Smooth muscle cell (in vitro differentiated cells): ENCODE measurements around the gene DDX50. TPM values are rescaled to one million over a fixed set of nuclear protein-coding genes. Genes with fewer than 3 reads are reported as not detected.
"Not testable (repeated sequence)": the region's sequence is repeated elsewhere in the genome, so short reads cannot be mapped to it uniquely, and the experiment has no call there.

Experiments used
- DNase-seq: peaks from one replicate; lab custom pipeline; 2025; ENCODE audit not compliant: unreplicated experiment; lab: John Stamatoyannopoulos, UW
- H2AFZ ChIP-seq: fragments of 200-600 bp; sonication (generic); 2 replicates; pipeline ENCODE4 v1.6.0; 2016; ENCODE audit warnings: antibody characterized with exemption, low read depth, mild to moderate bottlenecking
- H3F3A ChIP-seq: fragments of 200-600 bp; sonication (generic); 2 replicates; pipeline ENCODE4 v1.6.0; 2017; ENCODE audit warnings: antibody characterized with exemption, low read depth
- H3K27ac ChIP-seq: fragments of 200-600 bp; sonication (generic); 2 replicates; pipeline ENCODE4 v1.5.1; 2016; ENCODE audit warnings: low read depth, mild to moderate bottlenecking
- H3K27me3 ChIP-seq: fragments of 200-600 bp; sonication (generic); 2 replicates; pipeline ENCODE4 v1.6.1; 2016; ENCODE audit warnings: low read depth, mild to moderate bottlenecking
- H3K36me3 ChIP-seq: fragments of 200-600 bp; sonication (generic); 2 replicates; pipeline ENCODE4 v1.5.1; 2016; ENCODE audit warnings: low read depth
- H3K4me1 ChIP-seq: fragments of 200-600 bp; sonication (generic); 2 replicates; pipeline ENCODE4 v1.5.1; 2016; ENCODE audit warnings: low read depth
- H3K4me2 ChIP-seq: fragments of 200-600 bp; sonication (generic); 2 replicates; pipeline ENCODE4 v1.6.0; 2016; ENCODE audit warnings: mild to moderate bottlenecking
- H3K4me3 ChIP-seq: fragments of 200-600 bp; sonication (generic); 2 replicates; pipeline ENCODE4 v1.5.1; 2016; ENCODE audit warnings: mild to moderate bottlenecking
- H3K79me2 ChIP-seq: fragments of 200-600 bp; sonication (generic); 2 replicates; pipeline ENCODE4 v1.6.0; 2016; ENCODE audit warnings: low read depth, mild to moderate bottlenecking
- H3K9ac ChIP-seq: fragments of 200-600 bp; sonication (generic); 2 replicates; pipeline ENCODE4 v1.6.0; 2016; ENCODE audit warnings: low read depth
- H3K9me3 ChIP-seq: fragments of 200-600 bp; sonication (generic); replicated peaks from 2 replicates; pipeline ENCODE4 v1.5.1; 2016; ENCODE audit warnings: low read depth
- H4K20me1 ChIP-seq: fragments of 200-600 bp; sonication (generic); 2 replicates; pipeline ENCODE4 v1.6.0; 2016; ENCODE audit warnings: low read depth
- CTCF ChIP-seq: fragments of 200-600 bp; sonication (generic); IDR thresholded peaks from 2 replicates; pipeline ENCODE4 v1.5.1; 2017; ENCODE audit warnings: borderline replicate concordance, mild to moderate bottlenecking, antibody characterized with exemption; ENCODE audit not compliant: insufficient read depth, poor library complexity, severe bottlenecking
- WGBS: methylation state at CpG from one replicate; pipeline ENCODE4 v1.1.7; 2016; ENCODE audit warnings: low lambda C conversion rate; 5-methylcytosine and 5-hydroxymethylcytosine counted together
- polyA plus RNA-seq: library from polyadenylated mRNA; unstranded; fragments of >200 nt; fragmentation: Nextera tagmentation; extraction: Ambion mirVana; gene quantifications from 2 replicates; pipeline ENCODE4 v1.2.1, GENCODE V29; 2016
- total RNA-seq: library from RNA; depleted of rRNA; stranded (reverse); fragments of >200 nt; gene quantifications from 2 replicates; pipeline ENCODE4 v1.2.3, GENCODE V29; 2014

The DDX50 gene
- total and polyA plus RNA-seq, 2 experiments from 2014 or later, result 35.9 to 42.9 TPM

GRCh38 chr10:68934994-68935393 lies 33.9 kb downstream of the DDX50 start:
- no peaks in the 10 kb centered on the region for H3K4me1 ChIP-seq
- H3F3A ChIP-seq, result no peaks in the 10 kb centered on the region
- peaks cover 18% of the 10 kb centered on the region for H3K36me3 ChIP-seq
- no peak for DNase-seq
- H3K9ac ChIP-seq, result no peak overlapping the region
- TF ChIP-seq CTCF, result no peak
- no peak overlapping the region for H2AFZ ChIP-seq
- peaks cover 5% of the 10 kb centered on the region for H3K79me2 ChIP-seq
- no peak overlapping the region for H3K4me2 ChIP-seq
- H4K20me1 ChIP-seq, result peaks cover 20% of the 10 kb centered on the region
- H3K9me3 ChIP-seq, result no peaks in the 10 kb centered on the region
- no peaks in the 10 kb centered on the region for H3K27me3 ChIP-seq
- H3K27ac ChIP-seq, result no peak overlapping the region
- H3K4me3 ChIP-seq, result no peak overlapping the region

DNA sequence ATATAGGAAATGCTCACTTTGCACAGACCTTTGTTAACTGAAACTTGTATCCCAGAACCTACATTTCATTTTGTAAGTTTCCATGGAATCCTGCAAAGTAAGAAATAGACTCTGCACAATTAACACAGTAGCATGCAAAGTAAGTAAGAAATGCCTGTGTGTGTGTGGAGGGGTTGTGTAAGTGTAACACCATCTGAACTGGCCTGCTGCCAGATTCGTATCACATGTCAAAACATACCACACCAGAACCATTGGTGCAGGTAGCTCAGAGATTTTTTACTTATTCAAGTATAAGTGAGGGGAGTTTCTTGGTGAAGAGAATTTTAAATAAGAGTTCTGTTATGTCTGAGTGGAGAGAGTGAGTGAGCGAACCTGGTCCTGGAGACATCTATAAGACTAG lies 37.0 kb downstream of the DDX50 start:
- H3K36me3 ChIP-seq, result peaks cover 17% of the 10 kb centered on the region
- WGBS, result 95% methylated on average over 2 of the region's 2 CpGs
- no peak overlapping the region for H3K27ac ChIP-seq
- DNase-seq, result no peak
- no peak for TF ChIP-seq CTCF
- H3K4me2 ChIP-seq, result no peak overlapping the region
- H3K4me3 ChIP-seq, result no peak overlapping the region
- no peaks in the 10 kb centered on the region for H3K9me3 ChIP-seq
- H3K4me1 ChIP-seq, result no peaks in the 10 kb centered on the region
- H3F3A ChIP-seq, result no peaks in the 10 kb centered on the region
- H3K9ac ChIP-seq, result no peak overlapping the region
- H2AFZ ChIP-seq, result no peak overlapping the region
- H3K27me3 ChIP-seq, result no peaks in the 10 kb centered on the region
- H4K20me1 ChIP-seq, result peaks cover 18% of the 10 kb centered on the region
- peaks cover 8% of the 10 kb centered on the region for H3K79me2 ChIP-seq

DNA sequence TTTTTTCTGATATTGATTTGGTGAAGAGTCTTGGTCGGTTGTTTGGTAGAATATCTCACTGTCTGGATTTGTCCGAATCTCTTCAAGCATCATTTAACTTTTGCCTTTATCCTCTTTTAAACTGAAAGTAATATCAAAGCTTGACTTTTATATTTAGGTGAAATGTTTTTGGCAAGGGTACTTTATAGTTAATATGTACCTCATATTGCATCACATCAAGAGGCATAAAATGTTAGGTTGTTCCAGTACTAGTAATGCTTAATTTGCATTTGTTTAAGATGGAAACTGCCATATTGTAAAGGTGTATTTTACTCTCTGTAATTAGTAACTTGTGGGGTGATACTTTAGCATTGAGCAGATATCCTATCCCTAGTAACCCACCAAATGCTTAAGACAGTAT lies 37.8 kb downstream of the DDX50 start:
- no peak for TF ChIP-seq CTCF
- H3K4me2 ChIP-seq, result no peak overlapping the region
- peaks cover 18% of the 10 kb centered on the region for H4K20me1 ChIP-seq
- H2AFZ ChIP-seq, result no peak overlapping the region
- no peak overlapping the region for H3K4me3 ChIP-seq
- no peaks in the 10 kb centered on the region for H3F3A ChIP-seq
- H3K27me3 ChIP-seq, result no peaks in the 10 kb centered on the region
- H3K36me3 ChIP-seq, result peaks cover 22% of the 10 kb centered on the region
- peaks cover 8% of the 10 kb centered on the region for H3K79me2 ChIP-seq
- no peak overlapping the region for H3K9ac ChIP-seq
- no peak overlapping the region for H3K27ac ChIP-seq
- no peaks in the 10 kb centered on the region for H3K9me3 ChIP-seq
- no peak for DNase-seq
- 100% methylated on average over 2 of the region's 2 CpGs for WGBS
- H3K4me1 ChIP-seq, result no peaks in the 10 kb centered on the region

- not testable (repeated sequence) for H3K4me3 ChIP-seq
Measured at GRCh38 chr10:68940917-68941316, 39.8 kb downstream of the DDX50 start.

More at GRCh38 chr10:68940917-68941316, 39.8 kb downstream of the DDX50 start:
- not testable (repeated sequence) for H3K79me2 ChIP-seq, H3K9me3 ChIP-seq, H3K27ac ChIP-seq, H3K9ac ChIP-seq, H3K4me1 ChIP-seq, H3F3A ChIP-seq, H3K27me3 ChIP-seq, DNase-seq, H2AFZ ChIP-seq, H3K4me2 ChIP-seq
- H3K36me3 ChIP-seq, result peaks cover 22% of the 10 kb centered on the region
- peaks cover 11% of the 10 kb centered on the region for H4K20me1 ChIP-seq
